Cardiac fibroblast (primary cell): ENCODE results near the gene S100P.

Source experiments
- DNase-seq, 2 donors: peaks; one replicate each; pipeline versions ENCODE4 v3.0.0 to v3.0.0-alpha.2; 2010; ENCODE audit warnings: low read depth in 2 of 2
- H3K4me3 ChIP-seq, 2 donors: replicated peaks in 1 of 2; 1 replicate in 1 of 2; 2 replicates in 1 of 2; pipeline ENCODE4 v1.5.1; 2011; ENCODE audit warnings: low read depth in 2 of 2, low read length in 2 of 2, mild to moderate bottlenecking in 2 of 2, moderate library complexity in 1 of 2
- TF ChIP-seq, protein P1 (sequence below): IDR thresholded peaks from one replicate; pipeline ENCODE4 v1.5.1; 2011; ENCODE audit warnings: low read depth, mild to moderate bottlenecking, low read length, inconsistent platforms

S100P gene

DNA sequence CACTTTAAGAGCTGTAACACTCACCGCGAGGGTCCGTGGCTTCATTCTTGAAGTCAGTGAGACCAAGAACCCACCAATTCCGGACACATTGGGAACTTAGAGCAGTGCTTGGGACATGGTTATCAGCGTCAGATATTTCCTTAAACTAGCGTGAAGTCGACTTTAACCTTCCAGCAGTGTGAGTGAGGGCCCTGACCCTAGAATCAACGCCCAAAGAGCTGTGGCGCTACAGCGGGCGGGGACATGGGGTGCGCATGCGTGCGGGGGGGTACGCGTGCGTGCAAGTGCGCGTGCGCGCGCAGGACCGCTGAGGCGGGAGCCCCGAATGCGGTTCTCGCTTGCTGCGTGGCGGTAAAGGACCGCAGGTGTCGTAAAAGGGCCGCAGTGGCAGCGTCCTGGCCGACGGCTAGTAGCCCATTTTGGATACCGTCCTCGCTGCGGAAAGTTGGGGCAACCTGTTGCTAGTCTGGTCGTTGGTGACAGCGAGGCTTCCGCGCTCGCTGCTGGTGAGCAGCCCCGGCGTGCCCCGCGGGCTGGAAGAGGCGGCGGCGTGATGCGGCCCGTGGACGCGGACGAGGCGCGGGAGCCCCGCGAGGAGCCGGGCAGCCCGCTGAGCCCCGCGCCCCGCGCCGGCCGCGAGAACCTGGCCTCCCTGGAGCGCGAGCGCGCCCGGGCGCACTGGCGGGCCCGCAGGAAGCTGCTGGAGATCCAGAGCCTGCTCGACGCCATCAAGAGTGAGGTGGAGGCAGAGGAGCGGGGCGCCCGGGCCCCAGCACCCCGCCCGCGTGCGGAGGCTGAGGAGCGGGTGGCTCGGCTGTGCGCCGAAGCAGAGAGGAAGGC lies 19.8 kb upstream of the S100P start:
- peak overlapping the region; percentile 65 to 68 for H3K4me3 ChIP-seq
- DNase-seq, result peak; percentile 95 to 97
- TF ChIP-seq, protein P1, sequence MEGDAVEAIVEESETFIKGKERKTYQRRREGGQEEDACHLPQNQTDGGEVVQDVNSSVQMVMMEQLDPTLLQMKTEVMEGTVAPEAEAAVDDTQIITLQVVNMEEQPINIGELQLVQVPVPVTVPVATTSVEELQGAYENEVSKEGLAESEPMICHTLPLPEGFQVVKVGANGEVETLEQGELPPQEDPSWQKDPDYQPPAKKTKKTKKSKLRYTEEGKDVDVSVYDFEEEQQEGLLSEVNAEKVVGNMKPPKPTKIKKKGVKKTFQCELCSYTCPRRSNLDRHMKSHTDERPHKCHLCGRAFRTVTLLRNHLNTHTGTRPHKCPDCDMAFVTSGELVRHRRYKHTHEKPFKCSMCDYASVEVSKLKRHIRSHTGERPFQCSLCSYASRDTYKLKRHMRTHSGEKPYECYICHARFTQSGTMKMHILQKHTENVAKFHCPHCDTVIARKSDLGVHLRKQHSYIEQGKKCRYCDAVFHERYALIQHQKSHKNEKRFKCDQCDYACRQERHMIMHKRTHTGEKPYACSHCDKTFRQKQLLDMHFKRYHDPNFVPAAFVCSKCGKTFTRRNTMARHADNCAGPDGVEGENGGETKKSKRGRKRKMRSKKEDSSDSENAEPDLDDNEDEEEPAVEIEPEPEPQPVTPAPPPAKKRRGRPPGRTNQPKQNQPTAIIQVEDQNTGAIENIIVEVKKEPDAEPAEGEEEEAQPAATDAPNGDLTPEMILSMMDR, result no peak

DNA sequence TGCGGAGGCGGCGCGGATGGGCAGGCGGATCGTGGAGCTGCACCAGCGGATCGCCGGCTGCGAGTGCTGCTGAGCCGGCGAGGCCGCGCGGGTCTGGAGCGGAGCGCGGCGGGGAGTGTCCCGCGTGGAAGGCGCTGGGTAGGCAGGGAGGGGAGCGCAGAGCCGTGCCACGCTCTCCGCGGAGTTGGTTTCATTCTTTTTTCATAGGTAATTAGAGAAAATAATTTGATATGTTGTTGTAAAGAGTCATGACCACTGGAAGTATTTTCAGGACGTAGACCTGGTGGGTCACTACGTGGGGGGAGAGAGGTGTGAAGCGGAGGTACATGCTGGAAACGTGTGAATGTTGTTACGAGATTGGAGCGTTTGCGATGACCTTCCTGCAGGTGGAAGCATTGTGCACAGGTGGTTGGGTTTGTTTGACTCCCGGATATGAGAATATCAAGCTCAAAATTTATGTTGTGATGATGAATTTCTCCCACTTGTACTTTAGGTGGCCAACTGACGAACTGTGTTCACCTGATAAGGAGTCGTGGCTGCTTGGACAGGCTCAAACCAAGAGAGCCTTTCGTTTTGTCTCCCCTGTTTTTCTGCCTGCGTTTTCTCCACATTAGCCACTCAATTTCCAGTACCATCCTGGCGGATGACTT lies 19.1 kb upstream of the S100P start:
- H3K4me3 ChIP-seq, result peak overlapping the region; percentile 65 to 68
- TF ChIP-seq, protein P1, result peak; percentile 18
- DNase-seq, result peak; percentile 31 to 34

DNA sequence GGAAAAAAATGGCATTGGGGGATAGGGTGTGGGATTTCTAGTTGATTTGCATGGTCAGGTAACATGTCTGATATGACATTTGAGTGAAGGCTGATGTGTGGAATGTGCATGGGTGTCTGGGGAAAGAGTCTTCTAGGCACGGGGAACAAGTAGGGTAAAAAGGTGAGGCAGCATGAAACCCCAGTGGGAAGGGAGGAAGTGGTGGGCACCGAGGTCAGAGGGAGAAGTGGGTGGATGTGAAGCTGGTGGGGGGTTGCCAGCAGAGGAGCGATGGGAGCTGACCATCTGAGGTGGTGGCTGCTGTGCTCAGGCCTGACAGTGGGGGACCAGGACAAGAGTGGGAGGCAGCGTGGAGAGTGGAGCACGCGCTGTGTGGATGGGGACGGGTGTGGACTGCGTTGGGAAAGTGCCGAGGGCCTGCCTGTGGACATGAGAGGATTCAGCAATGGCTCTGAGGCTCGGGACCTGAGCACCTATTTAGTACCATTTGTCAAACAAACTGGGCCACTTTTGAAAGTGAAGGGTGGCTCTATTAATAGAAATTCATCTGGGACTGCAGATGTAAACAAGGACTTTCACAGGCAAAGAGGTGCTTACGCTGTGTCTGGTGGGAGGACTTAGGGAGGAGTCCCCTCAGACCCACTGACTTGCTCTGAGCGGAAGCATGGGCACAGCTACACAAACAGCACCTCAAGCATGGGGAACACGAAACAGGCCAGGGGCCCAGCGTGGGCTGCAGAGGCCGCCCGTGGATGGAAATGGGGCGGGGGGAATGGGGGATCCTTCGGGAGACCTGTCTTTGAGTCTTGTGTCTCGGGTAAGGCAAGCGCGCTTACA lies 16.7 kb upstream of the S100P start:
- TF ChIP-seq, protein P1, result no peak
- H3K4me3 ChIP-seq, result no peak overlapping the region

DNA sequence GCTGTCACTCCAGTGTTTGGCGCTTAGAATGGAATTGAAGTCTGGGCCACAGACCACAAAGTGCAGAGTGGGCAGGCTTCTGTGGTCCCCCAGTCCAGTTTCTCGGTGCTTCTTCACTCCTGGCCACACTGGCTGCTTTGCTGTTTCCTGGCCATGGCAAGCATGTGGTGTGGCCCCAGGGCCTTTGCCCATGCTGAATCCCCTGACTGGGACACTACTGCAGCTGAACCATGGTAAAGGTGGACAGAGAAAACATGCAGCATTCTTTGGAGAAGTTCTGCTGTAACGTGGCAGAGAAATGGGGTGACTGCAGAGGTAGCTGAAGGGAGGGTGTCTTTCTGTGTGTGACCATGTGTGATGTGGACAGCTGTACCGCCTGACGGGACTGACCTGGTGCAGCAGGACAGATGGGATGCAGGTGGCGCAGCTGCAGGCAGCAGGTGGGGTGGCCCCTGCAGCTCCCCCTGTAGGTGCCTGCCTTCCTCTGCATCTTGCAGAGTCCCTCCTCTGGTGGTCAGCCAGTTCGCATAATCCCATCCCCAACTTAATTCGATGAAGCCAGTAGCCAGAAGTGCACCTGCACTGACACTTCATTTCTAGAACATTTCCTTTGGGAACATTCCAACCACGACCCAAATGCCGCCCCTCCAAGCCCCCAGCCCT lies 13.2 kb upstream of the S100P start:
- H3K4me3 ChIP-seq, result no peak overlapping the region
- TF ChIP-seq, protein P1, result no peak
- DNase-seq, result no peak

More for the DNA sequence above, 16.7 kb upstream of the S100P start:
- no peak for DNase-seq

DNA sequence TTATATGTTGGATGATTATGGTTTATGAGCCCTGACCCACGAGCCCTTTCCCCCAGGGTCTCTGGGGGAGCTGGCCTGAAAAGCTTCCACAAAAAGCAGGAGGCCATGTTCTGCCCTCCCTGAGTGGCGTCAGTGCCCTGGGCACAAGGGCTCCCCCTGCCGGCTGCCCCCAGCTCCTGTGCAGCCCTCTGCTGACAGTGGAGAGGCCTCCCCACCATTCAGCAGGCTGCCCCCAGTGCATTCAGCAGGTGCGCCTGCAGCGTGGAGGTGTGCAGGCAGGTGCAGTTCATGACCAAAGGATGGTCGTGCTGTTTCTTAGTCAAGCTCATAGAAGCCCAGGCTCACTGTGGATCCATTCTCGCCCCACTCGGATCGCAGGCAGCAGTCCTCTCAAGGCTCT lies 12.5 kb upstream of the S100P start:
- TF ChIP-seq, protein P1, result peak; percentile 27
- no peak overlapping the region for H3K4me3 ChIP-seq
- DNase-seq, result no peak
